GM10266 (cell line): Measurements from ENCODE around the gene NACC1.
"Not testable (repeated sequence)": the region's sequence is repeated elsewhere in the genome, so short reads cannot be mapped to it uniquely, and the experiment has no call there.

ENCODE experiments used
- DNase-seq: peaks from one replicate; pipeline ENCODE4 v3.0.0; 2012; ENCODE audit errors: extremely low spot score
- CTCF ChIP-seq: IDR thresholded peaks from 2 replicates; pipeline ENCODE4 v1.5.1; 2012; ENCODE audit warnings: mild to moderate bottlenecking, low read depth; ENCODE audit not compliant: control insufficient read depth, insufficient read depth; ENCODE audit errors: missing control alignments

NACC1 gene

GRCh38 chr19:13181747-13182388 is 63.8 kb downstream of the NACC1 start:
- DNase-seq = peak; percentile 71
- no peak for TF ChIP-seq CTCF

GRCh38 chr19:13184926-13185325 is 66.9 kb downstream of the NACC1 start:
- DNase-seq = not testable (repeated sequence)

DNA sequence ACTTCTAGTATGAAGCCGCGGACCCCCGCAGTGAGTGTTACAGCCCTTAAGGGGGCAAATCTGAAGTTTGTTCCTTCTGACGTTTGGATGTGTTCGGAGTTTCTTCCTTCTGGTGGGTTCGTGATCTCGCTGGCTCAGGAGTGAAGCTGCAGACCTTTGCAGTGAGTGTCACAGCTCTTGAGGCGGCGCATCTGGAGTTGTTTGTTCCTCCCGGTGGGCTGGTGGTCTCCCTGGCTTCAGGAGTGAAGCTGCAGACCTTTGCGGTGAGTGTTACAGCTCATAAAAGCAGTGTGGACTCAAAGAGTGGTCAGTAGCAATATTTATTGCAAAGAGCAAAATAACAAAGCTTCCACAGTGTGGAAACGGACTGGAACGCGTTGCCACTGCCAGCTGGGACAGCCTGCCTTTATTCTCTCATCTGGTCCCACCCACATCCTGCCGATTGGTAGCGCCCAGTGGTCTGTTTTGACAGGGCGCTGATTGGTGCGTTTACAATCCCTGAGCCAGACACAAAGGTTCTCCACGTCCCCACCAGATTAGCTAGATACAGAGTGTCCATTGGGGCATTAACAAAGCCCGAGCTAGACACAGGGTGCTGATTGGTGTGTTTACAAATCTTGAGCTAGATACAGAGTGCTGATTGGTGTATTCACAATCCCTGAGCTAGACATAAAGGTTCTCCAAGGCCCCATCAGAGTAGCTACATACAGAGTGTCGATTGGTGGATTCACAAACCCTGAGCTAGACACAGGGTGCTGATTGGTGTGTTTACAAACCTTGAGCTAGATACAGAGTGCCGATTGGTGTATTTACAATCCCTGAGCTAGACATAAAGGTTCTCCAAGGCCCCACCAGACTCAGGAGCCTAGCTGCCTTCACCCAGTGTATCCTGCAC is 67.9 kb downstream of the NACC1 start:
- DNase-seq = not testable (repeated sequence)

DNA sequence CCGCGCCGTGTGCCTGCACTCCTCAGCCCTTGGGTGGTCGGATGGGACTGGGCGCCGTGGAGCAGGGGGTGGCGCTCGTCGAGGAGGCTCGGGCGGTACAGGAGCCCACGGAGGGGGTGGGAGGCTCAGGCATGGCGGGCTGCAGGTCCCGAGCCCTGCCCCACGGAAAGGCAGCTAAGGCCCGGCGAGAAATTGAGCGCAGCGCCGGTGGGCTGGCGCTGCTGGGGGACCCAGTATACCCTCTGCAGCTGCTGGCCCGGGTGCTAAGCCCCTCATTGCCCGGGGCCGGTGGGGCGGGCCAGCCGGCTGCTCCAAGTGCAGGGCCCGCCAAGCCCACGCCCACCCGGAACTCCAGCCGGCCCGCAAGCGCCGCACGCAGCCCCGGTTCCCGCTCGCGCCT is 68.6 kb downstream of the NACC1 start:
- DNase-seq = not testable (repeated sequence)

DNA sequence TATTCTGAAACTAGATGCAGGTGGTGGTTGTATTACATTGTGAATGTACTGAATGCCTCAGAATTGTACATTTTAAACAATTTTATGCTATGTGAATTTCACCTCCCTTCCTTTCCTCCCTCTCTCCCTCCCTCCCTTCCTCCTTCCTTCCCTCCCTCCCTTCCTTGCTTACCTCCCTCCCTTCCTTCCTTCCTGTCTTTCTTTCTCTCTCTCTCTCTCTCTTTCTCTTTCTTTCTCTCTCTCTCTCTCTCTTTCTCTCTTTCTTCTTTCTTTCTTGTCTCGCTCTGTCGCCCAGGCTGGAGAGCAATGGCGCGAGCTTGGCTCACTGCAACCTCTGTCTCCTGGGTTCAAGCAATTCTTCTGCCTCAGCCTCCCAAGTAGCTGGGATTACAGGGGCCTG is 69.4 kb downstream of the NACC1 start:
- no peak for DNase-seq
- no peak for TF ChIP-seq CTCF

DNA sequence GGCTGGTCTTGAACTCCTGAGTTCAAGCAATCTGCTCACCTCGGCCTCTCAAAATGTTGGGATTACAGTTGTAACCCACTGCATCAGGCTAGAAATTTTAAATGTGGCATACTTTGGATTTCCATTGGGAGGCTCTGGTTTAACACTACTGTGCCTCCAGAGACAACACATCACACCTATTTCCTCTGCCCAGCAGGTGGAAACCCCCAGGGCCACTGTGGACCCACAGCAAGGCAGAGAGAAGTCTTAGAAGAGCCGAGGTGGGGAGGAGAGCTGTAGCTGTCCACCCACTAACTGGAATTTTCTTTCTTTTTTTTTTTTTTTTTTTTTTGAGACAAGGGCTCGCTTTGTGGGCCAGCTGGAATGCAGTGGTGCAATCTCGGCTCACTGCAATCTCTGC is 71.5 kb downstream of the NACC1 start:
- DNase-seq = peak; percentile 23
- TF ChIP-seq CTCF = no peak
